Right renal cortex interstitium (tissue), 3 donors: ENCODE data around the gene TF. TPM values are rescaled to one million over a fixed set of nuclear protein-coding genes. Genes with fewer than 3 reads are reported as not detected.
"Not testable (repeated sequence)": the region's sequence is repeated elsewhere in the genome, so short reads cannot be mapped to it uniquely, and the experiment has no call there.

Experiments used
- DNase-seq, 3 donors: peaks; one replicate each; pipeline ENCODE4 v3.0.0-alpha.2; 2013; ENCODE audit warnings: low read depth in 3 of 3, low spot score in 2 of 3
- polyA plus RNA-seq, 3 donors: library from polyadenylated mRNA; unstranded; fragments of 120-200 nt; gene quantifications; one replicate each; pipeline ENCODE4 v1.2.1, GENCODE V29; 2013; ENCODE audit not compliant: insufficient read length in 3 of 3

The TF gene
- polyA plus RNA-seq, 3 donors, result 3.9 to 4.3 (median 4.3) TPM

- peak in 2 of 3 donors; percentile 52 to 53 for DNase-seq
Observed at GRCh38 chr3:133763797-133764683, 17.8 kb downstream of the TF start.

- DNase-seq, result no peak
Observed at GRCh38 chr3:133765256-133765655, 19.1 kb downstream of the TF start.

DNA sequence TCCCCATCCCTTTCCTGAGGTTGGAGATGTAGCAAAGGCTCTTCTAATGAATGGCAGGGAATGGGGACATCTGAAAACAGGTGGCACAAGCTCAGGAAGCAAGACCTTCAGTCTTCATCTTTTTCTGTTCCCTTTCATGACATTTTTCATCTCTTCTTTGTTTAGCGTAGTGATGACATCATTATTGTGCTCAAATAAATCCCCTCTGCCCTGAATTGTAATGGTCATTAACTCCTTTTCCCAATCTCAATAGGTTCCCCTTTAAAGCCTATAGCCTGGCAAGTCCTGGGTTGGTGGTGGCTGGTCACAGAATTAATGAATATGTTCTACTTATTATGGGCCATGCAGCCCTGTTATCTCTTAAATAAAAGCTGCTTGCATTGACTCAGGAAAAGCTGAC lies 21.4 kb downstream of the TF start:
- no peak for DNase-seq

DNA sequence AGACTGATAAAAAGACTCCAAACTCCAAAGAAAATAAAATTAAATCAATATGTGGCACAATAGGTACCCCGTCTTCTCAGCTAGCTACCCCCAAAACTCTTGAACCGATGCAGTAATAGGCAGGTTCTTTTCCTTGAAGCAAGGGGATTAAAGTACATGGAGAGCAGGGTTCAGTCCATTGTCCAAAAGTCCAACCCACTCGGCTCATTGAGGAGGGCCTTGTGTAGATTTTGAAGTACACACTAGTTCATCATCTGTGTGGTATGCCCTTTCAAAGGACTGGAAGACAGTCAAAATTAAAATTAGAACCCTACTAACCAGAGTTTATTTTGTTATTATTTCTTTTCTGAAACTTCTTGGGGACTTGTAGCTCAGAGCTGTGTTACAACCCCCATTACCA lies 23.3 kb downstream of the TF start:
- no peak for DNase-seq

- DNase-seq, result no peak
Observed at GRCh38 chr3:133773732-133774131, 27.5 kb downstream of the TF start.

- DNase-seq, result no peak
Observed at GRCh38 chr3:133775309-133775708, 29.1 kb downstream of the TF start.

DNA sequence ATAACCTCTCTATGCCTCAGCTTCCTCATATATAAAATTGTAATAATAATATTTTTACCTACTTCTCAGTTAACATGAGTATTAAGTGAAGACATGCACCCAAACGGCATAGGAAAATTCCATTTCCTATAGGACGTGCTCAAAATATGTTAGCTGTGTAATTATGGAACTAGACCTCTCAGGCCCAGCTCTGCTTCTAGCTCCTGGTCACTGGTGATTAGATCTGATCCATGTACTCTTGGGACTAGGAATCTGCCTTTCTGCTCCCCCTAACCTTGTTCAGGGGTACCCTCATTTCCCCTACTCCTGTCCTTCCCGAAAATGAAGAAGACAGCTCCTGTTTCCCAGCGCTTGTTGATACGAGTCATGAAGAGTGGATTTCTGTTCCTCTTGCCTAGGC lies 29.6 kb downstream of the TF start:
- DNase-seq, result no peak

DNA sequence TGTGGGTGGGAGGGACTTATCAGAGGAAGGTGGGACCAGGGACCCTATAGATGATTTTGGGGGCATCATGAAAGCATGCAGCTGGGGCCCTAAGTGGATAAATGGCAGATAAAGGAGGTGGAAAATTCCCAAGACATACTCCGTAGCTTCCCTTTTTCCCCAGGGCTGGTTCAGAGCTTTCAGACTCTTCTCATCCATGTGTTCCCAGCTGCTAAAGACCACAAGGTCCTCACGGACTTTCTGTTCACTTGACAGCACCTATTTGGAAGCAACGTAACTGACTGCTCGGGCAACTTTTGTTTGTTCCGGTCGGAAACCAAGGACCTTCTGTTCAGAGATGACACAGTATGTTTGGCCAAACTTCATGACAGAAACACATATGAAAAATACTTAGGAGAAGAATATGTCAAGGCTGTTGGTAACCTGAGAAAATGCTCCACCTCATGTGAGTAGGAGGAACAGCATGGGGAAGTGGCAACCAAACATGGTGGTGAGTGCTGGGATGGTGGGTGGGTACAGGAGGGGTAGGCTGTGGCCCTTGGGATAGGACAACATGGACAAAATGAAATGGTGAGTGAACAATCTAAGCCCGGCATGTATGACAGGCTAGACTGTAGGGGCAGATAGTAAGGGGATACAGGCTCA lies 30.7 kb downstream of the TF start:
- no peak for DNase-seq

DNA sequence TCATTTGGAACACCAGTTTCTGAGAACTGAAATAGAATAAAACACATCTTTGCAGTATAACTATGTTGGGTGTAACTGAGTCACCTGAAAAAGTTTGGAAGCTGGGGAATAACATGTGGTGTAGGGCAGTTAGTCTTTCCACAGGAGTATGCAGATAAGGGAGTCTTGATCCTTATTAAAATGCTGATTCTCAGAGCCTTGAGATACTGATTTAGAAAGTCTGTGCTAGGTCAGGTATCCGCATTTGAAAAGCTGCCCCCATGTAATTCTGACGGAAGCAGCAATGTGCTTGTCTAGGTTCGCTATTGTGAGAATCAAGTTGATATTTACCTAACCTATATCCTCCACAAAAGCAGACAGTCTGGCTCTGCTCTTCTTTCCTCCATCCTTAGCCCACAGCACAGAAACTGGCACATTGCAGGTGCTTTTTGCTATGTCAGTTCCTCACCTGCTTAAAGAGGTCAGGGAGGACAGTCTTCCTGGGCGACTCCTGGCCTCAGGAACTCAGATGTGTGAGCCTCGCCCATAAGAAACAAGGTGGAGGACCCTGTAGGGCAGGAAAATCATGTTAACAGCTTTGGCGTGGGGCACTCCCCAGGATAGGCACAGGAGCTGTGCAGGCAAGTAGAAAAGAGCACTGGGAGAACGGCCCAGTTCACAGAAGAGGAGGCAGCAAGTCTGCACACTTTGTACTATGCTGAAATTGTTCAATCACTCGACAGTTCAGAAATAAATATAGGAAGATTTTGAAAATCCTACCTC lies 31.8 kb downstream of the TF start:
- no peak for DNase-seq

DNA sequence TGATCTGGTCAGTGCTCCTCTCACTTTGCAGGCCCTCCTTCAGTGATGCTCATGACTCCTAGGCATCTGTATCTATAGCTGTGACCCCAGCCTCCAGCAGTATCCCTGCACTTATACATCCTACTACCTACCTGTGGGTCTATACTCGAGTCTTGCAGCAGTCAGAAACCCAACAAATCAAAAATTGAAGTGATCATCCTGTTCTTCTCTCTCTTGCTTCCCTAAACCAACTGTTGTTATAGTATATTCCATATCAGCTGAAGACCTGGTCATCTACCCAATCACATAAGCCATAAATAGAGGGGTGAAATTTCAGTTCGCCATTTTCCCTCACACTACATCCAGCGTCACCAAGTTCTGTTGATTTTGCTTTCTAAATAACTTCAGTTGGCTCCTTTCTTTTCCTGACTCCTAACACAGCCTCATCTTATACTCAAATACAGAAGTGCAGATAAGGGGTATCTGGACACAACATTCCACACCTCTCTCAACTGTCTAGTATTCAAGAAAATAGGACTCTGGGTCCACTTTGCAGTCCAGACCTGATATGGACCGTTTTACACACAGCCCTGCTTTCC lies 33.5 kb downstream of the TF start:
- no peak for DNase-seq

GRCh38 chr3:133780756-133781155 lies 34.6 kb downstream of the TF start:
- not testable (repeated sequence) for DNase-seq

- no peak for DNase-seq
Observed at GRCh38 chr3:133781570-133781969, 35.4 kb downstream of the TF start.

DNA sequence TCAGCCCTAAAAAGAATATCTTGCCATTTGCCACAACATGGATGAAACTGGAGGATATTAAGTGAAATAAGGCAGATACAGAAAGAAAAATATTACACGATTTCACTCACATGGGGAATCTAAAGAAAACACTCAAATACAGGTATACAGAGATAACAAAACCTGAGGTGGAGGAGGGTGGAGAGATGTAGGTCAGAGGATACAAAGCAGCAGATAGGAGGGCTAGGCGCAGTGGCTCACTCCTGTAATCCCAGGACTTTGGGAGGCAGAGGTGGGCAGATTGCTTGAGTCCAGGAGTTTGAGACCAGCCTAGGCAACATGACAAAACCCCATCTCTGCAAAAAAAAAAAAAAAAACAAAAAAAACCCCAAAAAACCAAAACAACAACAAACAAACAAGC lies 36.3 kb downstream of the TF start:
- DNase-seq, result no peak

GRCh38 chr3:133783762-133784161 lies 37.6 kb downstream of the TF start:
- DNase-seq, result no peak

DNA sequence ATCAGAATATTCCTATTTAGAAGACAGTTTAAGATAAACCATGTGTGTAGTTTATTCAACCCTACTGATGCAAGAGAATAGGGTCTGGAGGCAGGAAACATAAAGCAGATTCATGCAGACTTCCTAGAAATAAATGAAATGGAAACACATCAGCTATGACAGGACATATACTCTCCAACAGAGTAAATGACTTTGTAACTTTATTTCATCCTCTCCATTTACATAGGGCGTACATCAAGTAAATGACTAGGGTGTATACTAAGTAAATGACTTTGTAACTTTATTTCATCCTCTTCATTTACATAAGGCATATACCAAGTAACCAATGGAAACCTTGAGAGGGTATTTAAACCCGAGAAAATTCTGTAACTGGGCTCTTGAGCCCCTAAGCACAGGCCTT lies 41.8 kb downstream of the TF start:
- DNase-seq, result no peak

DNA sequence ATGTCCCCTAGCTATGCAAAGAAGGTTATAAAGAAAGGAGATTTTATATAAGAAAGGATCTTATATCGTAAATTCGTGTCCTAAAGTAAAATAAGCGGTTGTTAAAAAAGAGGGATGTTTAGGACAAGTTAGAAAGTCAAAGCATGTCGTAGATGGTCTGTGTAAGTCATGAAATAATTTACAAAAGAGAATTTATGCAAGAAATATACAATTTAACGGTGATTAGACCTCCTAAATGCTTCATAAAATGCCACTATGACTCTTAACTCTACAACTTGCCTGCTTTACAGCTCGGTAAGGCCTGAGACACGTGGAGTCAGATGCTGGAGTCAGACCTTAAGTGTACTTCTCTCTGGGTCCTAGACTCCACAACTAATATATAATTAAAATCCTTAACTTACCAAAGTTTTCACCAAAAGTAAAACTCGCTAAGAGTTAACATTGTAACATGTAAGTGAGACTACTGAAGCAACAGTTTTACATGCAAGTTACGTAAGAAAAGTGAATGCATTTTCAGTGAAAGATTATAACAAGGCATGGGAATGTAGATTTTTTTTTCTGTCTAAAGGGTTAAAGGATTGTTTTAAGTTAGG lies 46.1 kb downstream of the TF start:
- DNase-seq, result no peak

DNA sequence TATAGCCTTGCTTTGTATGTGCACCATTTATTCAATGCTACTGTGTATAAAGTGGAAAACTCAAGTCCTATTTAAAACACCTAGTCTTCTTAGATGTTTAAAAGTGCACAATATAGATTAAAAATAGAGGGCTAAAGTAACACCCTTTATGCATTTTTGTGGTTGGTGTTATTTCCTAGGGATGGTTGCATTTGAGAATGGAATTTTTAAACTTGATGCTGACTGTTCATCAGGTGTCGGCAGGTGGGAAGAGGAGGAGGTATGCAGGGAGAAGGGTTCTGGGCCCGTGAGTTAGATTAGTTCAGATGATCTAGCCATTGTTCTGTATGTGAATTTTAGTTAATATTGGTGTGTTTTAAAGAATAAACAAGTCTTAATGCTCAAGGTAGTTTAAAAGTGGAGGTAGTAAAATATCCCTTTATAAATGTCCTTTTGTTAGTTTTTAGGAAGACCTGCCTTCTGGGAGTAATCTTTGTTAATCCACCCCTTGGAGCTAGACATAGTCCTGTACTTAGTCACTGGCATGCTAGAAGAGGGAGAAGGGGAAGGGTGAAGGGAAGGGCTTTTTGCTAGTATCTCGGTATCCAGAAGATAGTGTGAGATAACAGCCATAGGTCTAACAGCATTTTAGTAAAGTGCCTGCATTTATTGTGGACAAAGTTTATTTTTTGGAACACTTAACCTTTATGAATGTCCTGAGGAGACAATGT lies 51.4 kb downstream of the TF start:
- no peak for DNase-seq

- no peak for DNase-seq
Observed at GRCh38 chr3:133799794-133800585, 53.8 kb downstream of the TF start.

DNA sequence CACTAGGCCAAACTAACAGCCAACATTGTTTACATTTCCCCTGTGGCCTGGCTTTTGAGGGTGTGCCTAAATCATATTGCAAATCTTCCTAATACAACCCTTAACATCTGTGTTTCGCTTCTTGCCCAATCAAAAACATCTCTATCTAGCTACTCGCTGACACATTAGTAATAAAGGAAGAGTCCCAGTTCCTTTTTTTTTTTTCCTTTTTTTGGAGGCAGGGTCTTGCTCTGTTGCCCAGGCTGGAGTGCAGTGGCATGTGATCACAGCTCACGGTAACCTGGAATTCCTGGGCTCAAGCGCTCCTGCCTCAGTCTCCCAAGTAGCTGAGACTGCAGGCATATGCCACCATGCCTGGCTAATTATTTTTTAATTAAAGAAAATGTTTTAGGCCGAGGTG lies 57.3 kb downstream of the TF start:
- DNase-seq, result no peak
